Esophagus muscularis mucosa (tissue), 3 donors: ENCODE results near the gene LPCAT1.

Source experiments
- CTCF ChIP-seq, 3 experiments: fragments of 200-600 bp in 2 of 3; fragments of 450-650 bp in 1 of 3; sonication (generic) in 2 of 3; IDR thresholded peaks; one replicate each; pipeline ENCODE4 v1.5.1; 2017 to 2019; ENCODE audit warnings: antibody characterized with exemption in 3 of 3, mild to moderate bottlenecking in 2 of 3, moderate library complexity in 1 of 3
- POLR2A ChIP-seq: fragments of 450-650 bp; IDR thresholded peaks from one replicate; pipeline ENCODE4 v1.6.1; 2017; ENCODE audit warnings: antibody characterized with exemption, moderate library complexity, mild to moderate bottlenecking, low read depth

- no peak for TF ChIP-seq CTCF (IDR thresholded peaks at IDR 0.05)
- TF ChIP-seq POLR2A: no peak
These were observed 680 bp upstream of the LPCAT1 start for GRCh38 chr5:1524481-1524798.
